Measurements from ENCODE around the gene COG1. TPM values are rescaled to one million over a fixed set of nuclear protein-coding genes. Genes with fewer than 3 reads are reported as not detected.

Gene COG1
- total and polyA plus RNA-seq, 7 donors: 17.5 to 33.5 (median 19.2) TPM

DNA sequence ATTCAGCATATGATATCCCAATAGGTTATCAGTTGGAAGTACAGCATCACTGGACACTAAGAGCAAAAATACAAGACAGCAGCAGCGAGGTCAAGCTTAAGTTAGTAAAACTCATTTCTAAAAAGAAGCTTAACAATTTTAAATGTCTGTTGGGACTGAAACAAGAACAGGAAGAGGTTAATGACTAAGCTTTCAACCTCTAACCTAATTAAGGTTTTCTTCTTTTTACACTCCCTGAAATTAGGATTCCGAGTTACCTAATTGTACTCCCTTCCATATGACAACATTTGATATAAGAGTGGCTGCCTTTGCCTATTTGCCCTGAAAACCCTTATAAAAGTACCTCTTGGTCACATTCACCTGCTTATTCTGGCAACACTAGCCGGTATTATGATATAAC is 34.5 kb downstream of the COG1 start:
- Histone ChIP-seq H3K27ac (peak overlapping the region in 2 of 4 donors; percentile 33 to 69), H3K9me3 (no peaks in the 10 kb centered on the region), H3K4me1 (peaks cover 0 to 50% (median 43%) of the 10 kb centered on the region in 4 donors), H3K36me3 (no peaks in the 10 kb centered on the region), H3K27me3 (no peaks in the 10 kb centered on the region), H3K4me3 (no peak overlapping the region)
- DNase-seq: no peak
- WGBS, 2 donors: 52 to 67% methylated on average over 3 of the region's 3 CpGs
- TF ChIP-seq EP300 (IDR thresholded peaks at IDR 0.05) (no peak), POLR2AphosphoS5 (IDR thresholded peaks at IDR 0.05) (no peak), POLR2A (IDR thresholded peaks at IDR 0.05) (no peak)
- TF ChIP-seq, protein P1, sequence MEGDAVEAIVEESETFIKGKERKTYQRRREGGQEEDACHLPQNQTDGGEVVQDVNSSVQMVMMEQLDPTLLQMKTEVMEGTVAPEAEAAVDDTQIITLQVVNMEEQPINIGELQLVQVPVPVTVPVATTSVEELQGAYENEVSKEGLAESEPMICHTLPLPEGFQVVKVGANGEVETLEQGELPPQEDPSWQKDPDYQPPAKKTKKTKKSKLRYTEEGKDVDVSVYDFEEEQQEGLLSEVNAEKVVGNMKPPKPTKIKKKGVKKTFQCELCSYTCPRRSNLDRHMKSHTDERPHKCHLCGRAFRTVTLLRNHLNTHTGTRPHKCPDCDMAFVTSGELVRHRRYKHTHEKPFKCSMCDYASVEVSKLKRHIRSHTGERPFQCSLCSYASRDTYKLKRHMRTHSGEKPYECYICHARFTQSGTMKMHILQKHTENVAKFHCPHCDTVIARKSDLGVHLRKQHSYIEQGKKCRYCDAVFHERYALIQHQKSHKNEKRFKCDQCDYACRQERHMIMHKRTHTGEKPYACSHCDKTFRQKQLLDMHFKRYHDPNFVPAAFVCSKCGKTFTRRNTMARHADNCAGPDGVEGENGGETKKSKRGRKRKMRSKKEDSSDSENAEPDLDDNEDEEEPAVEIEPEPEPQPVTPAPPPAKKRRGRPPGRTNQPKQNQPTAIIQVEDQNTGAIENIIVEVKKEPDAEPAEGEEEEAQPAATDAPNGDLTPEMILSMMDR (IDR thresholded peaks at IDR 0.05): no peak
- intact Hi-C loops (cut with DNase I): no loop called here

DNA sequence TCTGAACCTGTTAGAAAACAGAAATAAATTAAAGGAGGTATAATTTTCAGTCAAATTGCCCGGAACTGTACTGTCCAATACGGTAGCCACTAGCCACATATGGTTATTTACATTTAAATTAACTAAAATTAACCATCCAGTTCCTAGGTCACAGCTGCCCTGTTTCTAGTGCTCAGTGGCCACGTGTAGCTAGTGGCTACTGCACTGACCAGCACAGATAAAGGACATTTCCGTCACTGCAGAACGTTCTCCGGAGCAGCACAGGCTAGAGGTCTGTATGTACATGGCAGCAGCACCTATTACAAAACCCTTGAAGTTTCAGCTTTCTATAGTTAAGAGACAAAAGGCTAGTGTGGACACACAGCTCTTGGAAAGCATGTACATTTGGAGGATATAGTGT is 35.1 kb downstream of the COG1 start:
- no peaks in the 10 kb centered on the region for H3K27me3 ChIP-seq
- WGBS, 2 donors: 75 to 77% methylated on average over 6 of the region's 6 CpGs
- no peaks in the 10 kb centered on the region for H3K36me3 ChIP-seq
- H3K27ac ChIP-seq: peak overlapping the region in 1 of 4 donors; percentile 69
- intact Hi-C loops (cut with DNase I): no loop called here
- H3K4me3 ChIP-seq: no peak overlapping the region
- H3K4me1 ChIP-seq: peaks cover 0 to 50% (median 43%) of the 10 kb centered on the region in 4 donors
- no peaks in the 10 kb centered on the region for H3K9me3 ChIP-seq
- DNase-seq: no peak
- TF ChIP-seq POLR2AphosphoS5 (IDR thresholded peaks at IDR 0.05) (no peak), POLR2A (IDR thresholded peaks at IDR 0.05) (no peak), EP300 (IDR thresholded peaks at IDR 0.05) (no peak)
- TF ChIP-seq, protein P1 (IDR thresholded peaks at IDR 0.05): no peak

DNA sequence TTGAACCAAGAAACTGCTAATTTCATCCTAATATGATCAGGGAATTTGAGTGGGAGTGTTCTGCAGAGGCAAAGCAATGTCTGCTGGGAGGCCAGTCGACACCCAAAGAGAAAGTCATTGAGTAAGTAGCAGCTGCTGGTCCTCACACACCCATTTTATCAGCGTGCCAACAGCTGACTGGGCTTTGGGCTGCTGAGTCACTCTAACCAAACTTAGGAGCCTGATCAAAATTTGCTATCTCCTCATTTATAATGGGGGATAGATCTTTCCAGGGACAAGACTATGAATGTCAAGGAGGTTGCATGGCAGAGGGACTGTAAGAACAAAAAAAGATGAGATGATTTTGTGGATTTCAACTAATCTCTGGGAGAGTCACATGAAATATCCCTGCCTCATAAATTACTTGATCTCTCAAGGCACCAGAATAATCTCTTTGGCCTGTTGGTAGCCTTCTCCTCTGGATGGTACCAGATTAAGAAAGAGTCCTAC is 35.9 kb downstream of the COG1 start:
- H3K27ac ChIP-seq: peak overlapping the region; percentile 35 to 69 (median 66)
- DNase-seq: peak; percentile 83
- intact Hi-C loops (cut with DNase I): no loop called here

DNA sequence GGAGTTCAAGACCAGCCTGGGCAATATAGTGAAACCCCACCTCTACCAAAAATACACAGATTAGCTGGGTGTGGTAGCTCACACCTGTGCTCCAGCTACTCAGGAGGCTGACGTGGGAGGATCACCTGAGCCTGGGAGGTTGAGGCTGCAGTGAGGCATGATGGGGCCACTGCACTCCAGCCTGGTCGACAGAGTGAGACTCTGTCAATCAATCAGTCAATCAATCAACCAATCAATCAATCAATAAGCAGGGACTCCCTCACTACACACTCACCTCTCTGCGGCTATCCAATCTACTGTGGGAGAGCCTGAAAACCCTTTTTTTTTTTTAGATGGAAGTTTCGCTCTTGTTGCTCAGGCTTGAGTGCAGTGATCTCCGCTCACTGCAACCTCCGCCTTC is 37.2 kb downstream of the COG1 start:
- intact Hi-C loops (cut with DNase I): loop anchor here (10.0 kb wide), 1 partner anchor 505 kb away; no protein-coding TSS in a partner anchor
- Histone ChIP-seq H3K9me3 (no peaks in the 10 kb centered on the region), H3K4me3 (no peak overlapping the region), H3K27me3 (no peaks in the 10 kb centered on the region), H3K4me1 (peaks cover 0 to 61% (median 51%) of the 10 kb centered on the region in 4 donors), H3K36me3 (peaks cover 0 to 2% (median 0%) of the 10 kb centered on the region in 4 donors), H3K27ac (no peak overlapping the region)
- DNase-seq: no peak
- 87 to 89% methylated on average over 6 of the region's 6 CpGs for WGBS, 2 donors
- TF ChIP-seq, protein P1 (IDR thresholded peaks at IDR 0.05): no peak
- TF ChIP-seq POLR2AphosphoS5 (IDR thresholded peaks at IDR 0.05): no peak

More for the DNA sequence above, 35.9 kb downstream of the COG1 start:
- TF ChIP-seq POLR2A (IDR thresholded peaks at IDR 0.05): no peak
- TF ChIP-seq EP300 (IDR thresholded peaks at IDR 0.05): no peak
- TF ChIP-seq, protein P1 (IDR thresholded peaks at IDR 0.05): no peak
- peak in 3 of 4 donors; percentile 25 to 44 (median 35) for TF ChIP-seq POLR2AphosphoS5 (IDR thresholded peaks at IDR 0.05)
- Histone ChIP-seq H3K36me3 (no peaks in the 10 kb centered on the region), H3K27me3 (no peaks in the 10 kb centered on the region), H3K9me3 (no peaks in the 10 kb centered on the region), H3K4me1 (peaks cover 0 to 58% (median 48%) of the 10 kb centered on the region in 4 donors), H3K4me3 (no peak overlapping the region)
- 0 to 7% methylated on average over 2 of the region's 2 CpGs for WGBS, 2 donors

DNA sequence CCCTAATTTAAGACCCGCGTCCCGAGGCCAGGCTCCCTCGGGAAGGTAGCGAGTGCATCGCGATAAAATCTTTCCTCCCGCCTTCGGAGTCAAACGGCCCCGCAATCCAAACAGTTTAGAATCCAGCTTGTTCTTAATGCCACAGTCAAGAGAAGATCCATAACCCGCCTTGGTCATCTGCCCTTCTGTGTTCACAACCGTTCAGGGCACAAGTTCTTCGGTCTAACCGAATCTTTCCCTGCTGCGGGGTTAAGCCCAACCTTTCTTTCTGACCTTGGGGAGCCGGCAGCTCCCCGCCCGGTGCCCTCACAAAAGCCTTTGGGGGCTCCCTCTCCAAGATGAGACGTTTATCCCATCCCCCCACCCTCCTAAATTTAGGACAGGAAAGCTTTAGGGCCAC is 38.5 kb downstream of the COG1 start:
- peaks cover 0 to 15% (median 2%) of the 10 kb centered on the region in 4 donors for H3K36me3 ChIP-seq
- H3K27ac ChIP-seq: peak overlapping the region; percentile 80 to 91 (median 88)
- WGBS, 2 donors: 1% methylated on average over 20 of the region's 20 CpGs
- H3K4me3 ChIP-seq: peak overlapping the region; percentile 82 to 99 (median 94)
- H3K4me1 ChIP-seq: peaks cover 0 to 56% (median 49%) of the 10 kb centered on the region in 4 donors
- H3K9me3 ChIP-seq: no peaks in the 10 kb centered on the region
- H3K27me3 ChIP-seq: no peaks in the 10 kb centered on the region
- intact Hi-C loops (cut with DNase I): loop anchor here (10.0 kb wide), 1 partner anchor 507 kb away; no protein-coding TSS in a partner anchor
- no peak for DNase-seq
- TF ChIP-seq, protein P1 (IDR thresholded peaks at IDR 0.05): no peak
- TF ChIP-seq EP300 (IDR thresholded peaks at IDR 0.05): no peak
- no peak for TF ChIP-seq POLR2AphosphoS5 (IDR thresholded peaks at IDR 0.05)
- TF ChIP-seq POLR2A (IDR thresholded peaks at IDR 0.05): no peak

All from sigmoid colon (tissue), 7 donors.